PFSK-1 (cell line): ENCODE data around the gene CD4.

Experiments
- FOXP2 ChIP-seq: optimal IDR thresholded peaks from 2 replicates; pipeline ENCODE3; 2011; ENCODE audit warnings: borderline replicate concordance, control low read depth, inconsistent platforms; ENCODE audit not compliant: insufficient read depth; ENCODE audit errors: extremely low read length, extremely low read depth
- POLR2AphosphoS5 ChIP-seq: IDR thresholded peaks from 2 replicates; pipeline ENCODE4 v1.6.1; 2012; ENCODE audit warnings: low read depth, mild to moderate bottlenecking, control low read depth, low read length, moderate library complexity
- SIN3A ChIP-seq: IDR thresholded peaks from 2 replicates; pipeline ENCODE4 v1.6.1; 2012; ENCODE audit warnings: mild to moderate bottlenecking, low read length, moderate library complexity, borderline replicate concordance; ENCODE audit not compliant: insufficient read depth
- TAF1 ChIP-seq: IDR thresholded peaks from 2 replicates; pipeline ENCODE4 v1.6.1; 2012; ENCODE audit warnings: low read length, control low read depth, borderline replicate concordance; ENCODE audit not compliant: insufficient read depth
- TF ChIP-seq, protein P1 (sequence below), 2 experiments: IDR thresholded peaks; 2 replicates each; pipeline versions ENCODE4 v1.6.1 to v1.8.0; 2011 to 2012; ENCODE audit warnings: low read depth in 2 of 2, low read length in 2 of 2, control low read depth in 1 of 2, inconsistent platforms in 1 of 2, mild to moderate bottlenecking in 1 of 2, moderate library complexity in 1 of 2; ENCODE audit not compliant: insufficient read depth in 1 of 2

Gene CD4

DNA sequence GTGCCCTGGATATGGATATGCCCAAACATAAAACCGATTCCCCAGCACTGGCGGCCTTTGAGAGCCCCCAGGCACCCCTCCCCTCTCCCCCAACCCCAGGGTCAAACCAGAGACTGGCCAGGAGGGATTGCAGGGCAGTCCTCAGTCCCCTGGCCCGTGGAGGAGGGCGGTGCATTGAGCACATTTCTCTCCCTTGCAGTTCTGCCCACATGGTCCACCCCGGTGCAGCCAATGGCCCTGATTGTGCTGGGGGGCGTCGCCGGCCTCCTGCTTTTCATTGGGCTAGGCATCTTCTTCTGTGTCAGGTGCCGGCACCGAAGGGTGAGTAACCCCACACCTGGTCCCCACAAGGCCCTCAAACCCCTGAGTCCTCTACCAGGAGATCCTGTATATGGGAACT, 28.9 kb downstream of the CD4 start:
- TF ChIP-seq SIN3A (no peak), POLR2AphosphoS5 (no peak), TAF1 (no peak), FOXP2 (no peak)
- TF ChIP-seq, protein P1, sequence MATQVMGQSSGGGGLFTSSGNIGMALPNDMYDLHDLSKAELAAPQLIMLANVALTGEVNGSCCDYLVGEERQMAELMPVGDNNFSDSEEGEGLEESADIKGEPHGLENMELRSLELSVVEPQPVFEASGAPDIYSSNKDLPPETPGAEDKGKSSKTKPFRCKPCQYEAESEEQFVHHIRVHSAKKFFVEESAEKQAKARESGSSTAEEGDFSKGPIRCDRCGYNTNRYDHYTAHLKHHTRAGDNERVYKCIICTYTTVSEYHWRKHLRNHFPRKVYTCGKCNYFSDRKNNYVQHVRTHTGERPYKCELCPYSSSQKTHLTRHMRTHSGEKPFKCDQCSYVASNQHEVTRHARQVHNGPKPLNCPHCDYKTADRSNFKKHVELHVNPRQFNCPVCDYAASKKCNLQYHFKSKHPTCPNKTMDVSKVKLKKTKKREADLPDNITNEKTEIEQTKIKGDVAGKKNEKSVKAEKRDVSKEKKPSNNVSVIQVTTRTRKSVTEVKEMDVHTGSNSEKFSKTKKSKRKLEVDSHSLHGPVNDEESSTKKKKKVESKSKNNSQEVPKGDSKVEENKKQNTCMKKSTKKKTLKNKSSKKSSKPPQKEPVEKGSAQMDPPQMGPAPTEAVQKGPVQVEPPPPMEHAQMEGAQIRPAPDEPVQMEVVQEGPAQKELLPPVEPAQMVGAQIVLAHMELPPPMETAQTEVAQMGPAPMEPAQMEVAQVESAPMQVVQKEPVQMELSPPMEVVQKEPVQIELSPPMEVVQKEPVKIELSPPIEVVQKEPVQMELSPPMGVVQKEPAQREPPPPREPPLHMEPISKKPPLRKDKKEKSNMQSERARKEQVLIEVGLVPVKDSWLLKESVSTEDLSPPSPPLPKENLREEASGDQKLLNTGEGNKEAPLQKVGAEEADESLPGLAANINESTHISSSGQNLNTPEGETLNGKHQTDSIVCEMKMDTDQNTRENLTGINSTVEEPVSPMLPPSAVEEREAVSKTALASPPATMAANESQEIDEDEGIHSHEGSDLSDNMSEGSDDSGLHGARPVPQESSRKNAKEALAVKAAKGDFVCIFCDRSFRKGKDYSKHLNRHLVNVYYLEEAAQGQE (IDR thresholded peaks at IDR 0.05; ENCODE audit: insufficient read depth in 1 of 2, low read depth in 2 of 2, low read length in 2 of 2) = no peak

DNA sequence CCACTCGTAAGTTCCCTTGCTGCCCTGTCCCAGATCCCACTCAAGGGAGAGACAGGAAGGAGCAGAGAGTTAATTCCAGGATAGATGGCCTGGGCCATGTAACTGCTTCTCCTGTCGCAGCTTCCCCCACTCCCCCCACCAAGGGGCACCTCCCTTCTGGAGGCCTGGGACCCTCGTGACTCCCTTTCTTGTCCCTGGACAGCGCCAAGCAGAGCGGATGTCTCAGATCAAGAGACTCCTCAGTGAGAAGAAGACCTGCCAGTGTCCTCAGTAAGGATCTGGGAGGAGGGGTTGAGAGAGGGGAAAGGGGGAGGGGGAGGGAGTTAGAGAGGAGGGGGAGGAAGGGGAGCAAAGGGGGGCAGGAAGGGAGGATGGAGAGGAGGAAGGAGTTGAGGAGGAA, 29.3 kb downstream of the CD4 start:
- TF ChIP-seq TAF1 (no peak), FOXP2 (no peak)
- TF ChIP-seq, protein P1 (IDR thresholded peaks at IDR 0.05; ENCODE audit: insufficient read depth in 1 of 2, low read depth in 2 of 2, low read length in 2 of 2) = no peak

DNA sequence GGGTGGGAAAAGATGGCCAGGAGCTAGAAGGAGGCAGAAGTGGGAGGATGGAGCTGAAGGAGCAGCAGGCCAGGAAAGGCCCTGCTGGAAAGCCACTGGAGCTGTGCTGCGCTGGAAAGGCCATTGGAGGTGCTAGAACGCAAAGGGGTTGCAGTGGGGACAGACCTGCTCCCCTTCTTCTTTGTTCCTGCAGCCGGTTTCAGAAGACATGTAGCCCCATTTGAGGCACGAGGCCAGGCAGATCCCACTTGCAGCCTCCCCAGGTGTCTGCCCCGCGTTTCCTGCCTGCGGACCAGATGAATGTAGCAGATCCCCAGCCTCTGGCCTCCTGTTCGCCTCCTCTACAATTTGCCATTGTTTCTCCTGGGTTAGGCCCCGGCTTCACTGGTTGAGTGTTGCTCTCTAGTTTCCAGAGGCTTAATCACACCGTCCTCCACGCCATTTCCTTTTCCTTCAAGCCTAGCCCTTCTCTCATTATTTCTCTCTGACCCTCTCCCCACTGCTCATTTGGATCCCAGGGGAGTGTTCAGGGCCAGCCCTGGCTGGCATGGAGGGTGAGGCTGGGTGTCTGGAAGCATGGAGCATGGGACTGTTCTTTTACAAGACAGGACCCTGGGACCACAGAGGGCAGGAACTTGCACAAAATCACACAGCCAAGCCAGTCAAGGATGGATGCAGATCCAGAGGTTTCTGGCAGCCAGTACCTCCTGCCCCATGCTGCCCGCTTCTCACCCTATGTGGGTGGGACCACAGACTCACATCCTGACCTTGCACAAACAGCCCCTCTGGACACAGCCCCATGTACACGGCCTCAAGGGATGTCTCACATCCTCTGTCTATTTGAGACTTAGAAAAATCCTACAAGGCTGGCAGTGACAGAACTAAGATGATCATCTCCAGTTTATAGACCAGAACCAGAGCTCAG, 30.0 kb downstream of the CD4 start:
- TF ChIP-seq FOXP2 (no peak), SIN3A (no peak), POLR2AphosphoS5 (no peak), TAF1 (no peak)
- TF ChIP-seq, protein P1 (IDR thresholded peaks at IDR 0.05; ENCODE audit: insufficient read depth in 1 of 2, low read depth in 2 of 2, low read length in 2 of 2) = no peak

DNA sequence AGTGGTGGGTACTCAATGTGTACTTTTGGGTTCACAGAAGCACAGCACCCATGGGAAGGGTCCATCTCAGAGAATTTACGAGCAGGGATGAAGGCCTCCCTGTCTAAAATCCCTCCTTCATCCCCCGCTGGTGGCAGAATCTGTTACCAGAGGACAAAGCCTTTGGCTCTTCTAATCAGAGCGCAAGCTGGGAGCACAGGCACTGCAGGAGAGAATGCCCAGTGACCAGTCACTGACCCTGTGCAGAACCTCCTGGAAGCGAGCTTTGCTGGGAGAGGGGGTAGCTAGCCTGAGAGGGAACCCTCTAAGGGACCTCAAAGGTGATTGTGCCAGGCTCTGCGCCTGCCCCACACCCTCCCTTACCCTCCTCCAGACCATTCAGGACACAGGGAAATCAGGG, 30.8 kb downstream of the CD4 start:
- no peak for TF ChIP-seq FOXP2
- TF ChIP-seq, protein P1 (IDR thresholded peaks at IDR 0.05; ENCODE audit: insufficient read depth in 1 of 2, low read depth in 2 of 2, low read length in 2 of 2) = no peak
- no peak for TF ChIP-seq POLR2AphosphoS5
- no peak for TF ChIP-seq TAF1
